GM21528 (cell line): ENCODE data around the gene ALAS2.
"Not testable (repeated sequence)": the region's sequence is repeated elsewhere in the genome, so short reads cannot be mapped to it uniquely, and the experiment has no call there.

ENCODE experiments used
- ATAC-seq: cut with Tn5 transposase; IDR thresholded peaks from one replicate; pipeline ENCODE4 v1.9.1; 2021; ENCODE audit warnings: mild to moderate bottlenecking, moderate library complexity; ENCODE audit not compliant: unreplicated experiment, low FRiP score

ALAS2 gene, protein sequence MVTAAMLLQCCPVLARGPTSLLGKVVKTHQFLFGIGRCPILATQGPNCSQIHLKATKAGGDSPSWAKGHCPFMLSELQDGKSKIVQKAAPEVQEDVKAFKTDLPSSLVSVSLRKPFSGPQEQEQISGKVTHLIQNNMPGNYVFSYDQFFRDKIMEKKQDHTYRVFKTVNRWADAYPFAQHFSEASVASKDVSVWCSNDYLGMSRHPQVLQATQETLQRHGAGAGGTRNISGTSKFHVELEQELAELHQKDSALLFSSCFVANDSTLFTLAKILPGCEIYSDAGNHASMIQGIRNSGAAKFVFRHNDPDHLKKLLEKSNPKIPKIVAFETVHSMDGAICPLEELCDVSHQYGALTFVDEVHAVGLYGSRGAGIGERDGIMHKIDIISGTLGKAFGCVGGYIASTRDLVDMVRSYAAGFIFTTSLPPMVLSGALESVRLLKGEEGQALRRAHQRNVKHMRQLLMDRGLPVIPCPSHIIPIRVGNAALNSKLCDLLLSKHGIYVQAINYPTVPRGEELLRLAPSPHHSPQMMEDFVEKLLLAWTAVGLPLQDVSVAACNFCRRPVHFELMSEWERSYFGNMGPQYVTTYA

DNA sequence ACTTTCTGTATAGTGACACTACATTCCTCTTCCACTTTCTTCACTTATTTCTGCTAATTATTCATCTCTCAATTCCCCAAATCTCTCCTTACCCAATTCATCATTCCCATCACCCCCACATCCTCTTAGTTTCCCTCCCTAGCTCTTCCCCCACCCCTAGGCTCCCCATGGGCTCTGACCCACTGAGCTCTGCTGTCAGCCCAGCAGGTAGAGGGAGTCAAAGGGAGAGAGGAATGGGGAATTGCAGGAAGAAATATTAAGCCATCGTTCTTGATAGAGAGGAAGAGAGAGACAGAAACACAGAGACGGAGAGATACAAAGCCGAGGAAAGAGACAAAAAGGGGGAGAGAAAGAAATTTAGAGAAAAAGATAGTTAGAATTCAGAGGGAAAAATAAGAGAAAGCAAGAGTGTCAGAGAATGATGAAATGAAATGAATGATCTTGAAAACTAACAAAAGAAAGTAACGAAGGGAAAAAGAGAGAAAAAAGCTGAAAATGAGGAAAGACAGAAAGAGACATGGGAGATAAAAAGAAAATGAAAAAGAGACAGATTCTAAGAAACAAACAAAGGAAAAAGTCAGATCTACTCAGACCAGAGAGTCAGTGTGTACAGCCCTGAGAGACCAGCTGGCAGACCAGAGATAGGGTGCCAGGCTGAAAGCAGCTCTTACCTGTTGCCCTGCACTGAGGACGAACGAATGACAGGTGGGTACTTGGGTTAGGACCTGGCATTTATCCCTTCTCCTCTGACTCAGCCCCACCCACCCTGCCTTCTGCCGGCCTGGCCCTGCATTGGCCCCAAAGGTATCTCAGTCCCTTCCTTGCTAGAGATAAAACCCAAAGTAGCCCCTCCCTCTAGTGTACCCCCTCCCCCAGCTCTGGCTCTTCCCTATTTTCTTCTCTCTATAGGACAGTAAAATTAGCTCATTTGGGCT is at the start of gene ALAS2:
Gene ALAS2, minus strand, starts transcription at position 707 of the 935 bp plus-strand sequence. CDS start 4,977 bp downstream, outside the sequence.
- no peak for ATAC-seq

DNA sequence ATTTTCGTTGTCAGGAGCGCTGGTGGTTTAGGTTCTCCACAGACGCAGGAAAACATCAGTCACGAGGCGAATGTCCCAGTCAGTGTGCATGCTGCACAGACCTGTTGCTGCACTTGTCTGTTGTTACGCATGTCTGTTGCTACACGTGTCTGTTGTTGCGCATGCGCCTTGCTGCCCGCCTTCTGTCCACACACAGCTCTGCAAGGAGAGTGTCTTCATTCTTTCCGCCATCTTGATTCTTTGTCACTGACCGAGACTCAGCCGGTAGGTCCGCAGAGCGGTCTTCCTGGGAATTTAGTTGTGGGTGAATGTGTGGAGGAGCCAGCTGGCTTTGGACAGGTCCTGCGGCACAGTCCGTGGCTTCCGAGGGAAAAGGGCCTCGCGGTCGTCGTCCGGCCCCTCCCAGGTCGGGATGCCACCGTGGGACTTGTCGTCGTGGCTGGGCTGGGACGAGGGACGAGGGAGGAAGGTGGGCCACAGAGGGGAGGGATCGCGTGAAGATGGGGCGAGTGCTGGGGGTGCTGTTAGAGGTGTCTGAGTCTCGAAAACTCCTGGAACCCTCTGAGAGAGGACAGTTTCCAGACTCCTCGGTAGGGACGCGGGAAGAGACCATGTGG is 44.2 kb upstream of the ALAS2 start, which contains the start of gene PAGE2B:
Gene PAGE2B, plus strand, starts transcription at position 180 of the 617 bp plus-strand sequence. CDS start 1,012 bp downstream, outside the sequence.
- no peak for ATAC-seq

DNA sequence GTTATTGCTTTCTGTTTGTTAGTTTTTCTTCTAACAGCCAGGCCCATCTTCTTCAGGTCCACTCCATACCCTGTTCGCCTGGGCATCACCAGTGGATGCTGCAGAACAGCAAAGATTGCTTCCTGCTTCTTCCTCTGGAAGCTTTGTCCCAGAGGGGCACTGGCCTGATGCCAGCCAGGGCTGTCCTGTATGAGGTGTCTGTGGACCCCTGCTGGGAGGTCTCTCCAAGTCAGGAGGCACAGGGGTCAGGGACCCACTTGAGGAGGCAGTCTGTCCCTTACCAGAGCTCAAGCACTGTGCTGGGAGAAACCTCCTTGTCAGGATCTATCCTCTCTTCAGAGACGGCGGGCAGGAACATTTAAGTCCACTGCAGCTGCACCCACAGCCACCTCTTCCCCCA is 41.5 kb upstream of the ALAS2 start:
- no peak for ATAC-seq

DNA sequence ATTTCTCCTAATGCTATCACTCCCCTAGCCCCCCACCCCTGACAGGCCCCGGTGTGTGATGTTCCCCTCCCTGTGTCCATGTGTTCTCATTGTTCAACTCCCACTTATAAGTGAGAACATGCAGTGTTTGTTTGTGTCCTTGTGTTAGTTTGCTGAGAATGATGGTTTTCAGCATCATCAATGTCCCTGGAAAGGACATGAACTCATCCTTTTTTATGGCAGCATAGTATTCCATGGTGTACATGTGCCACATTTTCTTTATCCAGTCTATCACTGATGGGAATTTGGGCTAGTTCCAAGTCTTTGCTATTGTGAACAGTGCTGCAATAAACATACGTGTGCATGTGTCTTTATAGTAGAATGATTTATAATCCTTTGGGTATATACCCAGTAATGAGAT is 36.4 kb upstream of the ALAS2 start:
- not testable (repeated sequence) for ATAC-seq

DNA sequence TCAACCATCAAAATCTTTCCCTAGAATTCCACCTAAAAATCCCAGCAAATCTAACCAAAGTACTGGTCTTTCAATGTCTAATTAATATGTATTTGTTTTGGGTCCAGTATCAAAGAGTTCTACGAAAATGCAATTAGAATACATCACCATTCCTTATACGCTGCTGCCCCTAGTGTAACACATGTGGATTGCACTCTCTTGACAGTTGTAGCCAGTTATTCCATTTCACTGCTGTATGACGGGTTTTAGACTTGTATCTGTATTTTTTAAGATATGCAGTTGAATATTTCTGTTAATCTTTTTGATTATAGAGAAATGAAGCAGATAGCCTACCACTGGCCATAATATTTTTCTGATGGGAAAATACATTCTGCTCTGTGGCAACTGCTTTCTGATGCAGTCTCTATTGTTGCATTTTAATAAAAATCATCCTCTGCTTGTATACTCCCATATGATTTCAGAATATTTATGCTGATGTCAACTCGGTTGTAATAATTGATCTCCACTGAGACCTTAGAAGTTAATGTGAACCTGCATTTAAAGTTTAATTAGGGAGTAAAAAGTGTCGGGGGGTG is 27.0 kb upstream of the ALAS2 start:
- ATAC-seq, result no peak

DNA sequence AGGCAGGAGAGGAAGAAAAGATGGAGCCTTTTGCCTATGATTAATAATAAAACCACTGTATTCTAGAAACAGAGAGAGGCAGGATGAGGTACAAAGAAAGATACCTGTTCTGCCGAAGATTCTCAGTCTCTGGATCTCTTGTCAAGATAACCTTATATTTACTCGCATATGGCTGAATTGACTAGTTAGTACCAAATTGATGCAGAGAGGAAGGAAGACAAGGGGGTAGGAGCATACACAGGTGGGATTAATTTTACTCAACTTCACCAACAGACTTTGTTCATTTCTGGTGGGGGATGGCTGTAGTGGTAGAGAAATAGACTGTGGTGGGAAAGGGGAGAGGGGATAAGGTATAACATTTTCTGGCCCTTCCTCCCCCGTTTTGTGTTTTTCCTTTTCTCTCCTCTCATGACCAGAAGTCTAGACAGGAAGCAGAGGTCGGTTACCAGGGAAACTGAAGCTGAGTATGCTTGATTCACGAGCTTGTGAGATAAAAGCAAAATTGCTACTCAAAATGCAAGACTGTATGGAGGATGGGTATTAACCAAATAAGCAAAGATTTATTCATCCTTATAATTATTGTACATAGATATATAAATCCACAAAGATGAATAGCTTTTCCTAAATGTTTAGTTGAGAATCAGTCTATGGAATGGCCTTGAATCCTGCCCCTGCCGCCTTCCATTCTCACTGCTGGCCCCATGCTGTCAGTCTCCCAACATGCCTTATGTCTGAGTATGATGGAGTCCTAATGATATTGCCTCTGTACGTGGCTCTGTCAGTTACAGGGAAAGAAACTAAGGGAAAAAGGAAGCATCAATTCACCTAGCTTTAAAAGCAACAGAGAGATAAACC is 26.3 kb upstream of the ALAS2 start:
- no peak for ATAC-seq

DNA sequence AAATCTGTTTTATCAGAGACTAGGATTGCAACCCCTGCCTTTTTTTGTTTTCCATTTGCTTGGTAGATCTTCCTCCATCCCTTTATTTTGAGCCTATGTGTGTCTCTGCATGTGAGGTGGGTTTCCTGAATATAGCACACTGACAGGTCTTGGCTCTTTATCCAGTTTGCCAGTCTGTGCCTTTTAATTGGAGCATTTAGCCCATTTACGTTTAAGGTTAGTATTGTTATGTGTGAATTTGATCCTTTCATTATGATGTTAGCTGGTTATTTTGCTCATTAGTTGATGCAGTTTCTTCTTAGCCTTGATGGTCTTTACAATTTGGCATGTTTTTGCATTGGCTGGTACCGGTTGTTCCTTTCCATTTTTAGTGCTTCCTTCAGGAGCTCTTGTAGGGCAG is 19.8 kb upstream of the ALAS2 start:
- not testable (repeated sequence) for ATAC-seq

DNA sequence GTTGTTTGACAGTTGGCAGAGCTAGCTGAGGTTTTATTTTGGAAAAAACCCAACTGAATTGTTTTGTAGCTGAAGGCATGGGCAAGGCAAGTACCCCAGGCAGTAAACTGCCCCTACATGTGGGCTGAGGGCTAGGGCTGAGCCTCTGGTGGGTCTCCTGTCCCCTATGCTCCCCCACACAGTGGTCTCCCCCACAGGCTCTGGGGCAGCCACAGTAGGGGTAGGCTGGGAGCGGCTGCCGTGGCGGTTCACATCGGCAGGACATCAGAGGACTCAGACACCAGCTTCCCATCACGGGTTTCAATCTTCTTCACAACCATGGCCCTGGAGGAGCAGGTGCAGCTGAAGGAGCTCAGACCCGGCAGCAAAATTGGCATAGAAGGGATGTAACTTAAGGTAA is 10.7 kb upstream of the ALAS2 start:
- no peak for ATAC-seq

DNA sequence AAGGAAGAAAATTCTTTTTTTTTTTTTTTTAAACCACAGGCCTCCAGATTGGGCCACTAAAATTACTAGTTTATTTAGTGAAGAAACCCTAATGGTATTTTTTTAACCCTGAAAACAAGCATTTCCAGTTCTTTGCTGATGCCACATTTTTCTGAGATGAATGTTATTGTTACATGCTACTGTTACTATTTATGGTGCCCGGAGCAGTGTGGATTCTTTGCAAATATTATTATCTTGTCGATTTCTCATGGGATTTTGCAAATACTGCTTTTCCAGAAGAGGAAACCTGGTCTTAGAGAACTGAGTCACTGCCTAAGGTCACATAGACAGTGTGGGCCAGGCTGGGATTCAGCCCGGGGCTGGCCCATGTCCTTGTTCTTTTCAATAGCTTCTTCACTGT is 8.7 kb upstream of the ALAS2 start:
- no peak for ATAC-seq

DNA sequence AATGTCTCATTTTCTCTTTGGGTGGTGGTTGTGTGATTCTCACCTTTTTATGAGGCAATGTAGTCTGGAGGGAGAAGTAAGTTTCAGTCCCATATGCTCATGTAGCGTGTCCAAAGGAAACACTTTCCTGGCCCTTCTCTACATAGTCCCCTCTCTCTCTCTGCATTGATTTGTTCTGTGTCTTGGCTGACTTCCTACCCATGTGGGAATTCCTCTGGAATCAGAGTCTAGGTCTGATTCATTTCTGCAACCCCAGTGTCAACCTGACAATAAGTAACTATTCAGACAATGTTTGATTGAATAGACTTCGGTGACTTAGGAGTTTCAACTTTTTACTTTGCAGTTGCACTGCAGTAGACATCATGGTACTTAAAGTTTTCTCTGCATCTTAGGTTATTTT is 2.7 kb upstream of the ALAS2 start:
- ATAC-seq, result no peak

DNA sequence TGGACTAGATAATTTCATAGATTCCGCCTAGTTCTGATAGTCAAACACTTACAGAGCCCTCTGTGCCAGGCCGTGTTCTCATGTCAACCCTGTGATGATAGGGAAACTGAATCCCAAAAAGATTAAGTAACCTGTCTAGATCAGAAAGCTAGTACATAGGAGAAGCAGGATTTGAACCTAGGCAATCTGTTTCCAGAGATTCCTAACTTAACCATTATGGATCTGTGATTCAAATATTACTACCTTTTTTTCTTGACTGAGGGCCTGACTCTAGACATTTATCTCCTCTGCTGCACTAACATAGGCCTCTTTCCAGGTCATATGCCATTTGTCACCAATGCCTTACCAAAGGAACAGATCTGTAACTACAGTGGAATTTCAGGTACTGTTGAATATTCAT is 1.5 kb downstream of the ALAS2 start:
- no peak for ATAC-seq

DNA sequence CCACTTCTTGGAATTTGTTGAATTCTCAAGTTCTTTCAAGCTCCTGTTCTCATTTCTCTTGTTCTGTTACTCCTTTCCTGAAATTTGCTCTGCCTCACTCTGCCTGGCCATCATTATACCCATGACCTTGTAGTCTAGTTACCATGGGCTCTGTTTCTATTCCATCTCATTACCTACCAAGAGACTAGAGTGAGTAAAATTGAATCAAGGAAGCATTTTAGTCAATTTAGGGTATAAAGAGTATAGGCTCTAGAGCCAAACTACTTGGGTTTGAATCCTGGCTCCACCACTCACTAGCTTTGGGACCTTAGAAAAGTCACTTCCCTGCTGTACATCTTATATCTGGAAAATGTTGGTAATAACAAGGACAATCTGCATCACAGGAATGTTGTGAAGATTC is 2.2 kb downstream of the ALAS2 start:
- ATAC-seq, result no peak

DNA sequence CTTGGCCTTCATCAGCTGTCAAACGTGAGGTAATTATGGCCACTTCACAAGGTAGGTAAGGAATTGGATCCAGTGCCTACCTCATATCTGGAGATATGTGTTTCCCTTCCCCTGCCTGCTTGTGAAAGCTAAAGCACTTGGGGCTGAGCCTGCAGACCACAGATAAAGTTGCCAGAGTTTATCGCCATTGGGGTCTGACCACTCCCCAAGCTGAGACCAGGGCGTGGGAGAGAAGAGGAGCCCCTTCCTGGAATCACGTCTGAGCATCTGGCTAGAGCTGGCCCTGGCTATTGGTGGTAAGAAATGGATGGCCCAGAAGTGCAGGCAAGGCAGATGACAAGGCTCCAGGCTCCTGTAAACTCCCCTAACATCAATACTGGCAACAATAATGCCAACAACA is 2.7 kb downstream of the ALAS2 start:
- ATAC-seq, result no peak

DNA sequence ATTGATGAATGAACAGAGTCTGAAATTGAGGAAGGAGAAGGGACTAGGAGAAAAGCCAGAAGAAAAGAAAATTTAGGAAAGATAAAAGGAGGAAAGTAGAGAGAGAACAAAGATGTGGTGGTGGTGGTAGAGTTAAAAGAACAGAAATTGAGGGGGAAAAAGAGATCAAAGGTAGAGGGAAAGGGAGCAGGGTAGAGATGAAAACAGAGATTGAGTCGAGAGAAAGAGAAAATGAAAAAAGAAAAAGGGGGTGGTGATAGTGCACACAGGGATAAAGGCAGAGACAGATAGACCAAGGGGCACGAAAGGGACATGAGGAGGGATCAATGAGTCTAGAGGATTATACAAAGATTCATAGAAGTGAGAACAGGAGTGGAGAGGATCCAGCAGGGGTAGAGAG is 3.9 kb downstream of the ALAS2 start:
- no peak for ATAC-seq

DNA sequence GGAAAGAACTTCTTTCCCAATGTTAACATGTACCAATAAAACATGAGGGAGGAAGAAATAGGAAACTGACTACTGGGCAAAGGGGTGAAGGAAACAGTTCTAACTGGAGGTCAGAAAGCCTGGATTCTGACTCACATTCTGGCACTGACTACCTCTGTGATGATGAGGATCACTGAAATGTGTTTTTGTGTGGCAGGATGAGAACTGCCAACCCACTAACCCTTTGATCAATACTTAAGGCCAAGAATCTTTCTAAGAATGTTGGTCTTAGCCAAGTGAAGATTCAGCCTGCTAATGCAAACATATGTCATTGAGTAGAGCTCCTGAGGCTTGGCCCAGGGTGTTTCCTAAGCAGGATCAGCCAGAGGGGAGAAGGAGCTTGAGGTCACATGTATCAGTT is 4.6 kb downstream of the ALAS2 start:
- ATAC-seq, result no peak

DNA sequence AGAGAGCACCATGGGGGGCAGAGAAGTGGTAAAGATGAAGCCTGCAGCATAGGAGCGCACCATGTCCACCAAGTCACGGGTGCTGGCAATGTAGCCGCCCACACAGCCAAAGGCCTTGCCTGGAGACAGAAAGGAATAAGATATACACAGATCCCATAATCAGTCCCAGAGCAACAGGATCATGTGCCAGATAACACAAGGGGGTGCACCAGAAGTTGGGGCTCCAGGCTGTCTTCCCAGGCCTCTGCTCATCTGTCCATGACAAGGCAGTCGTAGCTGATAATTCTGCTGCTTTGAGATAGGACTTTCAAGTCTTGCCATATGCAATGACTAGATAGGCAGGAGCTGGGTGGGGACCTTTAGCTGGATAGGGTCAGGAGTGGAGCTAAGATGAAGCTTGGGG is 15.9 kb downstream of the ALAS2 start:
- no peak for ATAC-seq

DNA sequence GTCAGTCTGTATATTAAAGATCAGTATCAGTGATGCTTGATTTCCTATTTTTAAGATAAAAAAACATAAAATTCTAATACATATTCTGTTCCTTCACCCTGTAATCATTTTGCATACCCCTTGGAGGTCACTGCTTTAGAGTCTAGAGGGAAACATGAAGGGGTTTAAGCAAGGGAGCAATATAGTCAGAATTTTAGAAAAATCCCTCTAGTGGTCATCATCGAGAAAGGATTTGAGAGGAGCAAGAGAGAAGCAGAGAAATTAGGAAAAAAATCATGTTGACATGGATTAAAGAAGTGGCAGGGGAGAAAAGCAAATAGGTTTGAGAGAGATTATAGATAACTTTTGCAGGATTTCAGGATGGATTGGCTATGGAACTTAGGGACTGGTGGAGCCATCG is 19.5 kb downstream of the ALAS2 start:
- ATAC-seq, result no peak

DNA sequence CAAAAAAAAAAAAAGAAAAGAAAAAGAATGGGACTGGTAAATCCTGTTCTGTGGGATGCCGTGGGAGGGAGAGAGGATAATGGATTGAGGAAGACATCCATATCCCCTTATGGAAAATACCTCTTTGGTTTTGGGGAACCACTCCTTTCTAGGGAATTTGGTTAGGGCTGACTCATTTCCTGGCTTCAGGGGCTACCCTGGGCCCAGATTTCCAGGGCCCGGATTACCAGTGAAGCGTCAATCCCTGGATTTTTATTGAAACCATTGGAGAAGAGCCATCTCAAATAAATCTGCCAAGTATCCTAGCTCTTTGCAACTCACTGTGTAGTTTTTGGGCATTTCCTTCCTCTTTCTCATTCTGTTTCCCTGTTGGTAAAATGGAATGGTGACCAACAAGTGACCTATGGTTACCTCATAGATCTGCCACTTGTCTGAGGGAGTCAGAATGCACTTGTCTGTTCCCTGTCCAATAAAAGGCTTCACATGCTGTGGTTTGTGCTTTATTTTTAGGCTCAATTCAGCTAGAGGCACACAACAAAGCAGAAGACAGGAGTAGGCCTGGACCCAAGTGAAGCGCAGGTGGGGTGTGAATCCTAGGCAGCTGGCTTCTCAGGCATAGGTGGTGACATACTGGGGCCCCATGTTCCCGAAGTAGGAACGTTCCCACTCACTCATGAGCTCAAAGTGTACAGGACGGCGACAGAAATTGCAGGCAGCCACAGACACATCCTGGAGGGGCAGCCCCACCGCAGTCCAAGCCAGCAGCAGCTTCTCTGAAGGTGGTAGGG is 22.0 kb downstream of the ALAS2 start:
- no peak for ATAC-seq

DNA sequence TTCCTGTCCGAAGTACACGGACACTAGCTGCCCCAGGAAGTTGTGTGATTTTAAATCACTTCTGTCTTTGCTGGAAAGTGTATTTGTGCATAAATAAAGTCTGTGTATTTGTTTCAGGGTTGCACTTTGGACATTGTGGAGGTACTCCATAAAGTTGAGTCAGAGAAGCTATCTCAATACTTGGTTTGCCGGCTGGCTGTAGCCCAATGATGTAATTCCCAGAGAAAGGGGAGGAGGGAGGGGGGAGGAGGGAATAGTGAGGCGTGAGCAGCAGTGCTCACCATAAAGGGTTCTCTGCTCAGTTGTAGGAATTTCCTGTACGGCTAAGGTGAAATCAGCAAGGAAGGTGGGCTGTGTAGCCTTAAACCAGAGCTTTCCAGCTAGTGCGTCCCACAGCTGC is 23.1 kb downstream of the ALAS2 start:
- no peak for ATAC-seq
